Calu3 (cell line): ENCODE data around the gene RPS6KA4. TPM values are rescaled to one million over a fixed set of nuclear protein-coding genes. Genes with fewer than 3 reads are reported as not detected.
"Not testable (repeated sequence)": the region's sequence is repeated elsewhere in the genome, so short reads cannot be mapped to it uniquely, and the experiment has no call there.

Experiments
- BruUV-seq: library from RNA; stranded (reverse); fragments of 400-500 nt; replicated peaks from 2 replicates; lab custom pipeline; 2021; lab: Mats Ljungman, UMichigan
- CTCF ChIA-PET: fragments of 300-600 bp; sonication (Branson Sonifier 250); formaldehyde crosslinking; loops from one replicate; lab custom pipeline; 2022; ENCODE audit warnings: antibody characterized with exemption; lab: Charles Lee
- DNase-seq: peaks from one replicate; pipeline ENCODE4 v3.0.0; 2022
- H3K27ac Mint-ChIP-seq: one replicate; pipeline ENCODE4 v1.8.0; 2022; ENCODE audit warnings: mixed read lengths; ENCODE audit not compliant: unreplicated experiment
- H3K27me3 Mint-ChIP-seq: one replicate; pipeline ENCODE4 v1.8.0; 2022; ENCODE audit warnings: mixed read lengths; ENCODE audit not compliant: unreplicated experiment
- H3K36me3 Mint-ChIP-seq: one replicate; pipeline ENCODE4 v1.8.0; 2022; ENCODE audit warnings: mild to moderate bottlenecking, moderate library complexity, mixed read lengths; ENCODE audit not compliant: insufficient read depth, unreplicated experiment
- H3K4me1 Mint-ChIP-seq: one replicate; pipeline ENCODE4 v1.8.0; 2022; ENCODE audit warnings: mild to moderate bottlenecking, low read depth, mixed read lengths; ENCODE audit not compliant: unreplicated experiment
- H3K4me3 Mint-ChIP-seq: one replicate; pipeline ENCODE4 v1.8.0; 2022; ENCODE audit warnings: mild to moderate bottlenecking, low read depth, moderate library complexity, mixed read lengths; ENCODE audit not compliant: unreplicated experiment
- H3K9me3 Mint-ChIP-seq: one replicate; pipeline ENCODE4 v1.8.0; 2022; ENCODE audit warnings: low read depth, mixed read lengths; ENCODE audit not compliant: unreplicated experiment
- intact Hi-C: fragments of 100-400 bp; cut with micrococcal nuclease; formaldehyde crosslinking; loops from one replicate; pipeline ENCODE4 v1.10.0; 2022; ENCODE audit not compliant: unreplicated experiment
- total RNA-seq: library from RNA; stranded (reverse); gene quantifications from 2 replicates; pipeline ENCODE4 v1.2.3, GENCODE V29; 2022
- TF ChIP-seq, protein P1 (sequence below): fragments of 200-600 bp; IDR thresholded peaks from one replicate; pipeline ENCODE4 v1.8.0; 2022; ENCODE audit warnings: antibody characterized with exemption; ENCODE audit not compliant: unreplicated experiment

The RPS6KA4 gene
- total RNA-seq, 1 experiment from 2014 or later: 46.0 TPM

DNA sequence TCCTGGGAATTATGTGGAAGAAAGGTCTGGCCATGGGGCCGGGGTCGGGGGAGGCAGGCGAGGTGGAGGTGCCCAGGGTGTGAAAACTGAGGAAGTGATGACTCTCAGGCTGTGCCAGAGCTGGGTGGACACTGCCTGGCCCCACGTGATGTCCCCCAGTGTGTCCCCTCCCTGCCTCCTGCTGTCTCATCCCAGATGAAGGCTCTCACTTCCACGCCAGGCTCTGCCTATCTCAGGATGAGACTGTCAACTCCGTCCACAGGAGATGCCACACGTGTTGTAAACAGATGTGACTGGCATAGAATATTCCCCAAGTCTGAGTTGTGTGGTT, 51.4 kb downstream of the RPS6KA4 start:
- Mint-ChIP-seq H3K27ac (no peak overlapping the region), H3K4me3 (no peak overlapping the region), H3K36me3 (no peaks in the 10 kb centered on the region), H3K27me3 (peaks cover 43% of the 10 kb centered on the region), H3K4me1 (no peaks in the 10 kb centered on the region), H3K9me3 (no peaks in the 10 kb centered on the region)
- intact Hi-C loops: no loop called here
- CTCF ChIA-PET: no interaction called here
- no TSS peak for BruUV-seq
- TF ChIP-seq, protein P1, sequence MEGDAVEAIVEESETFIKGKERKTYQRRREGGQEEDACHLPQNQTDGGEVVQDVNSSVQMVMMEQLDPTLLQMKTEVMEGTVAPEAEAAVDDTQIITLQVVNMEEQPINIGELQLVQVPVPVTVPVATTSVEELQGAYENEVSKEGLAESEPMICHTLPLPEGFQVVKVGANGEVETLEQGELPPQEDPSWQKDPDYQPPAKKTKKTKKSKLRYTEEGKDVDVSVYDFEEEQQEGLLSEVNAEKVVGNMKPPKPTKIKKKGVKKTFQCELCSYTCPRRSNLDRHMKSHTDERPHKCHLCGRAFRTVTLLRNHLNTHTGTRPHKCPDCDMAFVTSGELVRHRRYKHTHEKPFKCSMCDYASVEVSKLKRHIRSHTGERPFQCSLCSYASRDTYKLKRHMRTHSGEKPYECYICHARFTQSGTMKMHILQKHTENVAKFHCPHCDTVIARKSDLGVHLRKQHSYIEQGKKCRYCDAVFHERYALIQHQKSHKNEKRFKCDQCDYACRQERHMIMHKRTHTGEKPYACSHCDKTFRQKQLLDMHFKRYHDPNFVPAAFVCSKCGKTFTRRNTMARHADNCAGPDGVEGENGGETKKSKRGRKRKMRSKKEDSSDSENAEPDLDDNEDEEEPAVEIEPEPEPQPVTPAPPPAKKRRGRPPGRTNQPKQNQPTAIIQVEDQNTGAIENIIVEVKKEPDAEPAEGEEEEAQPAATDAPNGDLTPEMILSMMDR: no peak
- no peak for DNase-seq

DNA sequence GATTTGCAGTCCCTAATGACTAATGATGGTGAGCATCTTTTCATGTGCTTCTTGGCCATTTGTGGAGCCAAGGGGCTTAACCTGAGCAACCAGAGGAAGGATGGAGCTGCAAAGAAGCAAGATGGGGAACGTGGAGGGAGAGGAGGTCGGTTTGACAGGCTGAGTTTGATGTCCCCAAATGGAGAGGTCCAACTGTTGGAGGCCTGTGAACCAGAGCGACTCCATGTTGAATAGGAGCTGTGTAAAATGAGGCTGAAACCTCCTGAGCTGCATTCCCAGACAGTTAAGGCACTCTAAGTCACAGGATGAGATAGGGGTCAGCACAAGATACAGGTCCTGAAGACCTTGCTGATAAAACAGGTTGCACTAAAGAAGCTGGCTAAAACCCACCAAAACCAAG, 54.5 kb downstream of the RPS6KA4 start:
- DNase-seq: no peak
- BruUV-seq: no TSS peak
- H3K27ac Mint-ChIP-seq: no peak overlapping the region
- no peaks in the 10 kb centered on the region for H3K4me1 Mint-ChIP-seq
- peaks cover 41% of the 10 kb centered on the region for H3K27me3 Mint-ChIP-seq
- no peaks in the 10 kb centered on the region for H3K9me3 Mint-ChIP-seq
- no peak overlapping the region for H3K4me3 Mint-ChIP-seq
- TF ChIP-seq, protein P1: no peak
- CTCF ChIA-PET: interaction anchor here (1.2 kb wide), 1 partner anchor 17 kb away, joined by 3 read pairs; no protein-coding TSS in a partner anchor
- intact Hi-C loops: no loop called here
- H3K36me3 Mint-ChIP-seq: no peaks in the 10 kb centered on the region

DNA sequence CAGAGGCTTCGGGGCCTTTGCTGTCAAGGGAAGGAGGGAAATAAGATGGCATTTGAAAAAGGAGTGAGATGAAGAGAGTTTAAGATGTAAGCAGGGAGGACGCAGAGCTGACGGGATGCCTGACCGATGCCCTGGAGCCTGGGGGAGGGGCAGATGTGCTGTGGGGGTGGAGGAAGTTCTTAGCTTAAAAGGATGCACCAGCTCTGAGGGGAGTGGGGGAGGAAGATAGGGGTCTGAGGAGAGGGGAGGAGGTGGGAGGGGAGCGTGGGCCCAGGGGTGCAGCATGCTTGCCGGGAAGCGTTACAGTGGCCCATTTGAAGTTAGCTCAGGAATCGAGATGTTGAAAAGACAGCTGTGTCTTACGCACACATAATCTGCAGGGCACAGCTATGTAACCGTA, 56.3 kb downstream of the RPS6KA4 start:
- CTCF ChIA-PET: no interaction called here

DNA sequence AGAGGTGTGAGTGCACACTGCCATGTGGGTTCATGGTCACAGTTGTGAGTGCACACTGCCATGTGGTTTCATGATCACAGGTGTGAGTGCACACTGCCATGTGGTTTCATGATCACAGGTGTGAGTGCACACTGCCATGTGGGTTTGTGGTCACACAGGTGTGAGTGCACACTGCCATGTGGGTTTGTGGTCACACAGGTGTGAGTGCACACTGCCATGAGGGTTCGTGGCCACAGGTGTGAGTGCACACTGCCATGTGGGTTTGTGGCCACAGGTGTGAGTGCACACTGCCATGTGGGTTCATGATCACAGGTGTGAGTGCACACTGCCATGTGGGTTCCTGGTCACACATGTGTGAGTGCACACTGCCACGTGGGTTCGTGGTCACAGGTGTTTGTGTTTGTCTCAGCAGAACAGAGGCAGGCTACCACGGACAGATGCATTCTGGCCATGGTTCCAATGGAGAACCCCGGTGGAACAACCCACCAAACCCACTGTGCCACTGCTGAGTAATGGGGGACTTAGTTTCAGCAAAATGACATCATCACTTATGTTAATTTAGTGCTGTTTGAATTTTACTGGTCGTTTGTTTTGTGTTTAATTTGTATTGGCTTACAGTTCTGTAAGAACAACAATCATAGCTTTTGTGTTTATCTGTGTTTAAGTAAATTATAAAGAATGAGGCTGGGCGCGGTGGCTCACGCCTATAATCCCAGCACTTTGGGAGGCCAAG, 57.2 kb downstream of the RPS6KA4 start:
- Mint-ChIP-seq H3K27ac (no peak overlapping the region), H3K4me1 (no peaks in the 10 kb centered on the region), H3K27me3 (peaks cover 46% of the 10 kb centered on the region), H3K36me3 (no peaks in the 10 kb centered on the region), H3K4me3 (no peak overlapping the region), H3K9me3 (no peaks in the 10 kb centered on the region)
- DNase-seq: no peak
- no TSS peak for BruUV-seq
- intact Hi-C loops: no loop called here
- TF ChIP-seq, protein P1: no peak
- CTCF ChIA-PET: no interaction called here

More for the DNA sequence above, 56.3 kb downstream of the RPS6KA4 start:
- H3K27me3 Mint-ChIP-seq: peaks cover 55% of the 10 kb centered on the region
- TF ChIP-seq, protein P1: no peak
- no peak overlapping the region for H3K4me3 Mint-ChIP-seq
- no peak for DNase-seq
- H3K27ac Mint-ChIP-seq: no peak overlapping the region
- H3K4me1 Mint-ChIP-seq: no peaks in the 10 kb centered on the region
- H3K9me3 Mint-ChIP-seq: no peaks in the 10 kb centered on the region
- no TSS peak for BruUV-seq
- H3K36me3 Mint-ChIP-seq: no peaks in the 10 kb centered on the region
- intact Hi-C loops: no loop called here

DNA sequence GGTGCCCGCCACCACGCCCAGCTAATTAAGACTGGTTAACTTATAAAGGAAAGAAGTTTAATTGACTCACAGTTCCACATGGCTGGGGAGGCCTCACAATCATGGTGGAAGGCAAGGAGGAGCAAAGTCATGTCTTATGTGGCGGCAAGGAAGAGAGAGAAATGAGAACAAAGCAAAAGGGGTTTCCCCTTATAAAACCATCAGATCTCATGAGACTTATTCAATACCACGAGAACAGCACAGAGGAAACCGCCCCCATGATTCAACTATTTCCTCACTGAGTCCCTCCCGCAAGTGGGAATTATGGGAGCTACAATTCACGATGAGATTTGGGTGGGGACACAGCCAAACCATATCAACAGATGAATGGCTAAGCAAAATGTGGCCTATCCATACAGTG, 59.3 kb downstream of the RPS6KA4 start:
- H3K4me3 Mint-ChIP-seq, H3K27ac Mint-ChIP-seq, H3K36me3 Mint-ChIP-seq, BruUV-seq, DNase-seq, intact Hi-C loops, CTCF ChIA-PET, H3K9me3 Mint-ChIP-seq, H3K4me1 Mint-ChIP-seq: not testable (repeated sequence)
- H3K27me3 Mint-ChIP-seq: peaks cover 57% of the 10 kb centered on the region
